ENCODE results near the gene SCNN1G. TPM values are rescaled to one million over a fixed set of nuclear protein-coding genes. Genes with fewer than 3 reads are reported as not detected.

The SCNN1G gene
- total and polyA plus RNA-seq, 8 donors = 3.0 to 20.4 (median 7.9) TPM

GRCh38 chr16:23145608-23146007 is 36.9 kb upstream of the SCNN1G start:
- Histone ChIP-seq H3K27me3 (no peaks in the 10 kb centered on the region), H3K27ac (peak overlapping the region in 2 of 5 donors; percentile 30 to 46), H3K4me1 (peaks cover 16 to 76% (median 46%) of the 10 kb centered on the region in 4 donors), H3K4me3 (no peak overlapping the region), H3K36me3 (no peaks in the 10 kb centered on the region), H3K9me3 (no peaks in the 10 kb centered on the region)
- 51 to 70% (median 62%) methylated on average over 3 of the region's 3 CpGs for WGBS, 5 donors
- DNase-seq = no peak
- intact Hi-C loops (cut with DNase I; ENCODE audit: low total_unique reads) = no loop called here
- no peak for TF ChIP-seq POLR2A (IDR thresholded peaks at IDR 0.05)
- TF ChIP-seq POLR2AphosphoS5 (IDR thresholded peaks at IDR 0.05) = no peak
- no peak for TF ChIP-seq CTCF (IDR thresholded peaks at IDR 0.05)
- TF ChIP-seq EP300 (IDR thresholded peaks at IDR 0.05) = no peak

GRCh38 chr16:23146877-23147601 is 35.5 kb upstream of the SCNN1G start:
- intact Hi-C loops (cut with DNase I; ENCODE audit: low total_unique reads) = no loop called here
- Histone ChIP-seq H3K9me3 (no peaks in the 10 kb centered on the region), H3K4me1 (peaks cover 16 to 62% (median 39%) of the 10 kb centered on the region in 4 donors), H3K36me3 (no peaks in the 10 kb centered on the region), H3K27me3 (no peaks in the 10 kb centered on the region), H3K4me3 (peak overlapping the region in 2 of 4 donors; percentile 85 to 88), H3K27ac (peak overlapping the region in 1 of 5 donors; percentile 6)
- WGBS, 5 donors = 77 to 88% (median 86%) methylated on average over 17 of the region's 17 CpGs
- TF ChIP-seq EP300 (IDR thresholded peaks at IDR 0.05) (no peak), CTCF (IDR thresholded peaks at IDR 0.05) (no peak), POLR2A (IDR thresholded peaks at IDR 0.05) (no peak), POLR2AphosphoS5 (IDR thresholded peaks at IDR 0.05) (no peak)
- DNase-seq = no peak

- DNase-seq = no peak
- no peaks in the 10 kb centered on the region for H3K27me3 ChIP-seq
- peak overlapping the region in 2 of 5 donors; percentile 6 to 94 for H3K27ac ChIP-seq
- WGBS, 5 donors = 84 to 87% (median 86%) methylated on average over 4 of the region's 4 CpGs
- intact Hi-C loops (cut with DNase I; ENCODE audit: low total_unique reads) = no loop called here
- H3K4me3 ChIP-seq = peak overlapping the region in 3 of 4 donors; percentile 70 to 88 (median 85)
- H3K4me1 ChIP-seq = peaks cover 13 to 56% (median 33%) of the 10 kb centered on the region in 4 donors
- TF ChIP-seq CTCF (IDR thresholded peaks at IDR 0.05) = no peak
- TF ChIP-seq EP300 (IDR thresholded peaks at IDR 0.05) = no peak
- no peak for TF ChIP-seq POLR2AphosphoS5 (IDR thresholded peaks at IDR 0.05)
- no peak for TF ChIP-seq POLR2A (IDR thresholded peaks at IDR 0.05)
- no peaks in the 10 kb centered on the region for H3K9me3 ChIP-seq
- no peaks in the 10 kb centered on the region for H3K36me3 ChIP-seq
Observed at GRCh38 chr16:23147666-23148065, 34.9 kb upstream of the SCNN1G start.

- no peak for DNase-seq
- Histone ChIP-seq H3K27ac (peak overlapping the region; percentile 76 to 97 (median 90)), H3K36me3 (no peaks in the 10 kb centered on the region), H3K4me1 (peaks cover 13 to 51% (median 30%) of the 10 kb centered on the region in 4 donors), H3K27me3 (no peaks in the 10 kb centered on the region), H3K9me3 (no peaks in the 10 kb centered on the region), H3K4me3 (peak overlapping the region; percentile 70 to 88 (median 80))
- WGBS, 5 donors = 41 to 51% (median 45%) methylated on average over 7 of the region's 7 CpGs
- TF ChIP-seq CTCF (IDR thresholded peaks at IDR 0.05) = no peak
- no peak for TF ChIP-seq EP300 (IDR thresholded peaks at IDR 0.05)
- no peak for TF ChIP-seq POLR2A (IDR thresholded peaks at IDR 0.05)
- no peak for TF ChIP-seq POLR2AphosphoS5 (IDR thresholded peaks at IDR 0.05)
- intact Hi-C loops (cut with DNase I; ENCODE audit: low total_unique reads) = no loop called here
Observed at GRCh38 chr16:23148166-23148512, 34.4 kb upstream of the SCNN1G start.
